SU-DHL-6 (cell line): ENCODE measurements around the gene CDK5RAP2.

Source experiments
- CTCF ChIP-seq: fragments of 200-600 bp; sonication (generic); IDR thresholded peaks from one replicate; pipeline ENCODE4 v1.5.1; 2017; ENCODE audit warnings: antibody characterized with exemption, mild to moderate bottlenecking, low read length, moderate library complexity; ENCODE audit not compliant: insufficient read depth, poor library complexity, severe bottlenecking
- EZH2phosphoT487 ChIP-seq: fragments of 200-600 bp; sonication (generic), shearing (Covaris generic); conservative IDR thresholded peaks from 2 replicates; pipeline ENCODE4 v1.6.1; 2018; ENCODE audit warnings: mild to moderate bottlenecking, antibody characterized with exemption, low read length, moderate library complexity, mixed read lengths

- TF ChIP-seq CTCF (no peak), EZH2phosphoT487 (no peak)
These were observed 40.0 kb downstream of the CDK5RAP2 start for GRCh38 chr9:120539951-120540350.
